HepG2 (cell line): Measurements from ENCODE around the gene BCL2L1. TPM values are rescaled to one million over a fixed set of nuclear protein-coding genes. Genes with fewer than 3 reads are reported as not detected.
A peak's percentile ranks its signal among the peaks of the same experiment; 100 is the strongest.

Experiments
- ETV6 ChIP-seq: sonication (generic); formaldehyde crosslinking; conservative IDR thresholded peaks from 2 replicates; pipeline ENCODE4 v1.4.0; 2020; ENCODE audit warnings: missing genetic modification reagents
- GTF3A ChIP-seq: sonication (generic); formaldehyde crosslinking; conservative IDR thresholded peaks from 2 replicates; pipeline ENCODE4 v1.4.0; 2020; ENCODE audit warnings: mild to moderate bottlenecking, missing genetic modification reagents
- HIC2 ChIP-seq: sonication (generic); formaldehyde crosslinking; IDR thresholded peaks from 2 replicates; pipeline ENCODE4 v1.9.0; 2022; ENCODE audit warnings: low read depth, missing genetic modification reagents
- MIER2 ChIP-seq: IDR thresholded peaks from 2 replicates; pipeline ENCODE4 v1.6.1; 2016; ENCODE audit warnings: missing biosample characterization, missing genetic modification reagents
- NR2C2 ChIP-seq: sonication (generic); formaldehyde crosslinking; IDR thresholded peaks from 2 replicates; pipeline ENCODE4 v1.4.0; 2020; ENCODE audit warnings: missing genetic modification reagents, mild to moderate bottlenecking, moderate library complexity, borderline replicate concordance
- NR2F1 ChIP-seq, 2 experiments: fragments of 450-650 bp in 1 of 2; formaldehyde crosslinking in 1 of 2; IDR thresholded peaks; 2 replicates each; pipeline versions ENCODE4 v1.5.0 to v1.6.1; 2016 to 2020; ENCODE audit warnings: mild to moderate bottlenecking in 1 of 2, missing compliant biosample characterization in 1 of 2, missing genetic modification reagents in 1 of 2, moderate library complexity in 1 of 2
- PLRG1 ChIP-seq: fragments of 450-650 bp; conservative IDR thresholded peaks from 2 replicates; pipeline ENCODE4 v1.6.1; 2016
- TEF ChIP-seq: sonication (generic); formaldehyde crosslinking; IDR thresholded peaks from 2 replicates; pipeline ENCODE4 v1.5.0; 2020; ENCODE audit warnings: missing genetic modification reagents
- TFDP2 ChIP-seq: sonication (generic); formaldehyde crosslinking; IDR thresholded peaks from 2 replicates; pipeline ENCODE4 v1.4.0; 2020; ENCODE audit warnings: missing genetic modification reagents
- U2AF2 ChIP-seq: fragments of 200-400 bp; formaldehyde crosslinking; IDR thresholded peaks from 2 replicates; pipeline ENCODE4 v1.6.1; 2017; ENCODE audit warnings: low read depth, mild to moderate bottlenecking, low read length
- ZBTB1 ChIP-seq: sonication (generic); formaldehyde crosslinking; IDR thresholded peaks from 2 replicates; pipeline ENCODE4 v1.4.0; 2020; ENCODE audit warnings: missing genetic modification reagents, borderline replicate concordance
- ZFYVE20 ChIP-seq: sonication (generic); formaldehyde crosslinking; IDR thresholded peaks from 2 replicates; pipeline ENCODE4 v1.8.0; 2023; ENCODE audit warnings: low read depth, mild to moderate bottlenecking, moderate library complexity, missing genetic modification reagents, borderline replicate concordance
- ZMAT3 ChIP-seq: sonication (generic); formaldehyde crosslinking; conservative IDR thresholded peaks from 2 replicates; pipeline ENCODE4 v1.7.0; 2021; ENCODE audit warnings: missing genetic modification reagents
- ZMYM2 ChIP-seq: sonication (generic); formaldehyde crosslinking; IDR thresholded peaks from 2 replicates; pipeline ENCODE4 v1.8.0; 2022; ENCODE audit warnings: mild to moderate bottlenecking, missing genetic modification reagents
- ZNF280B ChIP-seq: sonication (generic); formaldehyde crosslinking; IDR thresholded peaks from 2 replicates; pipeline ENCODE4 v1.5.0; 2020; ENCODE audit warnings: missing genetic modification reagents, mild to moderate bottlenecking, borderline replicate concordance
- ZNF282 ChIP-seq: fragments of 450-650 bp; IDR thresholded peaks from 2 replicates; pipeline ENCODE4 v1.6.1; 2018; ENCODE audit not compliant: partially characterized antibody
- ZNF501 ChIP-seq: sonication (generic); formaldehyde crosslinking; IDR thresholded peaks from 2 replicates; pipeline ENCODE4 v1.5.1; 2020; ENCODE audit warnings: mild to moderate bottlenecking, moderate library complexity, missing genetic modification reagents
- ZNF567 ChIP-seq: sonication (generic); formaldehyde crosslinking; IDR thresholded peaks from 2 replicates; pipeline ENCODE4 v1.8.1; 2023; ENCODE audit warnings: mild to moderate bottlenecking, missing genetic modification reagents, borderline replicate concordance
- ZNF639 ChIP-seq: conservative IDR thresholded peaks from 2 replicates; pipeline ENCODE4 v1.6.1; 2018; ENCODE audit warnings: missing genetic modification reagents
- ZNF839 ChIP-seq: sonication (generic); formaldehyde crosslinking; IDR thresholded peaks from 2 replicates; pipeline ENCODE4 v1.4.0; 2020; ENCODE audit warnings: missing genetic modification reagents, mild to moderate bottlenecking, borderline replicate concordance
- ZNF883 ChIP-seq: sonication (generic); formaldehyde crosslinking; IDR thresholded peaks from 2 replicates; pipeline ENCODE4 v1.5.1; 2020; ENCODE audit warnings: mild to moderate bottlenecking, missing genetic modification reagents; ENCODE audit errors: not compliant biosample characterization
- ZSCAN21 ChIP-seq: sonication (generic); formaldehyde crosslinking; IDR thresholded peaks from 2 replicates; pipeline ENCODE4 v1.8.0; 2022; ENCODE audit warnings: mild to moderate bottlenecking, missing genetic modification reagents, moderate library complexity, borderline replicate concordance
- polyA plus RNA-seq, 8 experiments: library from polyadenylated mRNA; depleted of rRNA in 3 of 8; stranded (reverse) in 7 of 8; unstranded in 1 of 8; fragments of >200 nt; fragmentation: Illumina TruSeq in 4 of 8; extraction: Trizol in 4 of 8; gene quantifications; 2 replicates each; pipeline versions ENCODE4 v1.2.1 to v1.2.3, GENCODE V29; 2011 to 2016; ENCODE audit warnings: low read depth in 4 of 8, missing spikeins in 1 of 8, mixed read lengths in 1 of 8; ENCODE audit not compliant: insufficient read depth in 1 of 8
- total RNA-seq, 5 experiments: library from RNA; depleted of rRNA; stranded (reverse); fragments of >200 nt; fragmentation: Illumina TruSeq; extraction: Trizol; gene quantifications; 2 replicates each; pipeline ENCODE4 v1.2.3, GENCODE V29; 2016; ENCODE audit warnings: low read depth in 1 of 5

The BCL2L1 gene
- total and polyA plus RNA-seq, 2 of the 13 experiments (the other 11 are each of a cell fraction or from before 2014, with no cell fraction given) = 164 to 258 TPM

GRCh38 chr20:31723319-31724078 is 831 bp upstream of the BCL2L1 start (continued):
- TF ChIP-seq ZFYVE20 (peak; percentile 64; the same call in 1 of the 2 replicates), ZNF567 (CRISPR knock-in tag) (peak; percentile 100), PLRG1 (no peak), ZNF282 (no peak), ZSCAN21 (CRISPR knock-in tag) (peak; percentile 56), TEF (peak; percentile 75; the same call in 1 of the 2 replicates), ZNF839 (CRISPR knock-in tag) (peak; percentile 91; the same call in 1 of the 2 replicates), ZNF501 (CRISPR knock-in tag) (peak; percentile 98), HIC2 (CRISPR knock-in tag) (peak; percentile 63; the same call in 1 of the 2 replicates), TFDP2 (peak; percentile 80), ZNF639 (no peak; the same call in 1 of the 2 replicates), ZNF280B (CRISPR knock-in tag) (peak; percentile 55; the same call in 1 of the 2 replicates), MIER2 (peak; percentile 47; the same call in 1 of the 2 replicates), ZMAT3 (CRISPR knock-in tag) (peak; percentile 93), ETV6 (CRISPR knock-in tag) (peak; percentile 88), ZNF883 (CRISPR knock-in tag) (no peak), ZMYM2 (CRISPR knock-in tag) (peak; percentile 88; the same call in 1 of the 2 replicates), NR2C2 (peak; percentile 83), ZBTB1 (0 out of 2 replicates have a peak, but pooled peaks have one; percentile 69), U2AF2 (no peak; the same call in 1 of the 2 replicates), GTF3A (no peak), NR2F1 (CRISPR knock-in tag; IDR thresholded peaks at IDR 0.05) (peak in 1 of 2 experiments; percentile 70; a peak in 3 of 4 replicates)
